ENCODE measurements around the gene ALAS1. TPM values are rescaled to one million over a fixed set of nuclear protein-coding genes. Genes with fewer than 3 reads are reported as not detected.

The ALAS1 gene
- total and polyA plus RNA-seq, 2 experiments from 2014 or later = 30.4 to 33.9 TPM

DNA sequence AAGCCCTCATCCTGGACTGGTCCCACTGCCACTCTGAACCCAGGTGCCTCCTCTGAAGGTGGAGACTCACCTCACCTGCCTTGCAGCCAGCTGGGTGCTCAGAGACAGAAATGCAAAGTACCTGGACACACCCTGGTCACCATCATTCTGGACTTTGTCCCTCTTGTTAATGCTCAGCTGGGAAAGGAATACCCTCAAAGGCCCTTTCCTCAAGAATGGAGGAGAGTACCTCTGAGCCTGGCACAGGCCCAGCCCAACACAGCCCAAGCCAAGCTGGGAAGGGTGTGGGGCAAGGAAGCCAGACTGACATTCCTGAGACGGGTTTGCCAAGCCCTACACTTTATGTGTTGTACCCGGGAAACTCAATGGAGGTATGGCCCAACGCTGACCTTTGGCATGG lies 983 bp upstream of the ALAS1 start:
- no peak for DNase-seq
- H2AFZ ChIP-seq = no peak overlapping the region
- no peaks in the 10 kb centered on the region for H3K27me3 ChIP-seq (replicated peaks; ENCODE audit: insufficient read depth)
- TF ChIP-seq EZH2phosphoT487 (IDR thresholded peaks at IDR 0.05; ENCODE audit: insufficient read depth, low read depth) (no peak), EZH2 (IDR thresholded peaks at IDR 0.05; ENCODE audit: insufficient read depth, poor library complexity, severe bottlenecking) (no peak)
- peaks cover 27% of the 10 kb centered on the region for H3K79me2 ChIP-seq (ENCODE audit: insufficient read depth)
- H3F3A ChIP-seq (ENCODE audit: insufficient read depth) = peaks cover 23% of the 10 kb centered on the region
- H3K4me1 ChIP-seq (ENCODE audit: insufficient read depth) = peaks cover 27% of the 10 kb centered on the region
- H4K20me1 ChIP-seq (ENCODE audit: insufficient read depth) = no peaks in the 10 kb centered on the region
- H3K9ac ChIP-seq = no peak overlapping the region
- H3K27ac ChIP-seq = no peak overlapping the region
- 62 to 68% methylated on average over 3 of the region's 3 CpGs for WGBS, 2 experiments (ENCODE audit: low coverage in 1 of 2, low lambda C conversion rate in 2 of 2, missing lambda C conversion rate in 2 of 2)
- no peaks in the 10 kb centered on the region for H3K9me2 ChIP-seq (ENCODE audit: insufficient read depth)
- no peak overlapping the region for H3K4me2 ChIP-seq (ENCODE audit: unreplicated experiment)
- H3K9me3 ChIP-seq (ENCODE audit: low read depth) = no peaks in the 10 kb centered on the region
- H3K4me3 ChIP-seq = no peak overlapping the region
- no peaks in the 10 kb centered on the region for H3K36me3 ChIP-seq (ENCODE audit: low read depth)
- in situ Hi-C loops (cut with MboI) = no loop called here

DNA sequence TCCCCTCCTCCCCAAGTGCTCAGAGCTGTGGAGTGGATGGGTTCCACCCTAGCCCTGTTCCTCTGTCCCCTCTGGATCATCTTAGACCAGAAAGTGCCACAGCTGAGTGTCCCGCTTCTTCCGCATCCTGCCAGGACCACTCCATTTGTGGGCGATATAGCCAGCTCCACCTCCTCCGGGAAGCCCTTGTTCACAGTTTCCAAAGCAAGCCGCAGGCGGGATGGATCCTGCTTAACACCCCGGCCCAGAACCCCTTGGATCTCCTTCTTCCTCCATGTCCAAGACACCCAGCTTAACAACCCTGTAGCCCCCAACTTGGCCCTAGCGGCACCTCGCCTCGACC lies 490 bp upstream of the ALAS1 start:
- peak overlapping the region; percentile 83 for H3K4me2 ChIP-seq (ENCODE audit: unreplicated experiment)
- H3F3A ChIP-seq (ENCODE audit: insufficient read depth) = peaks cover 23% of the 10 kb centered on the region
- peaks cover 27% of the 10 kb centered on the region for H3K4me1 ChIP-seq (ENCODE audit: insufficient read depth)
- no peaks in the 10 kb centered on the region for H3K27me3 ChIP-seq (replicated peaks; ENCODE audit: insufficient read depth)
- peaks cover 27% of the 10 kb centered on the region for H3K79me2 ChIP-seq (ENCODE audit: insufficient read depth)
- H3K27ac ChIP-seq = no peak overlapping the region
- no peaks in the 10 kb centered on the region for H3K9me2 ChIP-seq (ENCODE audit: insufficient read depth)
- 42 to 45% methylated on average over 10 of the region's 10 CpGs for WGBS, 2 experiments (ENCODE audit: low coverage in 1 of 2, low lambda C conversion rate in 2 of 2, missing lambda C conversion rate in 2 of 2)
- no peaks in the 10 kb centered on the region for H4K20me1 ChIP-seq (ENCODE audit: insufficient read depth)
- in situ Hi-C loops (cut with MboI) = no loop called here
- H2AFZ ChIP-seq = peak overlapping the region; percentile 93
- TF ChIP-seq EZH2phosphoT487 (IDR thresholded peaks at IDR 0.05; ENCODE audit: insufficient read depth, low read depth) = no peak
- TF ChIP-seq EZH2 (IDR thresholded peaks at IDR 0.05; ENCODE audit: insufficient read depth, poor library complexity, severe bottlenecking) = no peak
- no peak for DNase-seq
- H3K4me3 ChIP-seq = peak overlapping the region; percentile 96
- H3K9ac ChIP-seq = peak overlapping the region; percentile 86
- H3K36me3 ChIP-seq (ENCODE audit: low read depth) = peaks cover 2% of the 10 kb centered on the region; the same call in 1 of the 2 replicates
- no peaks in the 10 kb centered on the region for H3K9me3 ChIP-seq (ENCODE audit: low read depth)

DNA sequence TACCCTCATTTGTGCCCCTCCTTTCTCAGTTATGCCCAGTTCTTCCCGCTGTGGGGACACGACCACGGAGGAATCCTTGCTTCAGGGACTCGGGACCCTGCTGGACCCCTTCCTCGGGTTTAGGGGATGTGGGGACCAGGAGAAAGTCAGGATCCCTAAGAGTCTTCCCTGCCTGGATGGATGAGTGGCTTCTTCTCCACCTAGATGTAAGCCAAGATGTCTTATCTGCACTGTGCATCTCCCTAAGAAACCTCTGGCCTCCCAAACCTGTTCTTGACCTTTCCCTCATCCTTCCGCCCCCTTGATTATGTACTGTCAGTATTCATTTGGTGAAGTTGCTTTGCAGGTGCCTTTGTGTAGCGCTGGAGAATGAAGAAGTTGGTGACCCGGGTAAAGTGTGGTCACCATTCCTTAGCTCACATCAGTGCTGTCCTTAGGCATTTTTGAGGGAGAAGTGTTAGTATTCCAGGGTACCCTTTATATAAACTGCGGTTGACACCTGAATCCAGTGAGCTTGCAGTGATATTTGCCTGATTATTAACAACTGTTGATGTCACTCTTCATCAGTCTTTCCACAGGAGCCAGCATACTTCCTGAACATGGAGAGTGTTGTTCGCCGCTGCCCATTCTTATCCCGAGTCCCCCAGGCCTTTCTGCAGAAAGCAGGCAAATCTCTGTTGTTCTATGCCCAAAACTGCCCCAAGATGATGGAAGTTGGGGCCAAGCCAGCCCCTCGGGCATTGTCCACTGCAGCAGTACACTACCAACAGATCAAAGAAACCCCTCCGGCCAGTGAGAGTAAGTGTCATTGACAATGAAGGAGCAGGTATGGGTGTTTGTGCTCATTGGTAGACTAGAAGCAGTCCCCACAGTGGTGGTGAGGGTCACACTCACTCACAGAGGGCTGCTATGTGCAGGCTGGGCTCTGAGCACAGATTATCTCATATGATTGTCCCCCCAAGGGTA lies 966 bp downstream of the ALAS1 start:
- Histone ChIP-seq H3K4me3 (peak overlapping the region; percentile 96), H3K36me3 (ENCODE audit: low read depth) (peaks cover 16% of the 10 kb centered on the region; the same call in 1 of the 2 replicates), H2AFZ (peak overlapping the region; percentile 93), H3K9me2 (ENCODE audit: insufficient read depth) (no peaks in the 10 kb centered on the region), H3K9me3 (ENCODE audit: low read depth) (no peaks in the 10 kb centered on the region), H3F3A (ENCODE audit: insufficient read depth) (peaks cover 23% of the 10 kb centered on the region), H4K20me1 (ENCODE audit: insufficient read depth) (no peaks in the 10 kb centered on the region), H3K79me2 (ENCODE audit: insufficient read depth) (peaks cover 27% of the 10 kb centered on the region), H3K4me1 (ENCODE audit: insufficient read depth) (peaks cover 24% of the 10 kb centered on the region), H3K27me3 (replicated peaks; ENCODE audit: insufficient read depth) (no peaks in the 10 kb centered on the region), H3K4me2 (ENCODE audit: unreplicated experiment) (peak overlapping the region; percentile 83), H3K27ac (no peak overlapping the region), H3K9ac (peak overlapping the region; percentile 86)
- no peak for TF ChIP-seq EZH2 (IDR thresholded peaks at IDR 0.05; ENCODE audit: insufficient read depth, poor library complexity, severe bottlenecking)
- no peak for TF ChIP-seq EZH2phosphoT487 (IDR thresholded peaks at IDR 0.05; ENCODE audit: insufficient read depth, low read depth)
- in situ Hi-C loops (cut with MboI) = no loop called here
- 43 to 44% methylated on average over 14 of the region's 14 CpGs for WGBS, 2 experiments (ENCODE audit: low coverage in 1 of 2, low lambda C conversion rate in 2 of 2, missing lambda C conversion rate in 2 of 2)
- DNase-seq = peak; percentile 34

DNA sequence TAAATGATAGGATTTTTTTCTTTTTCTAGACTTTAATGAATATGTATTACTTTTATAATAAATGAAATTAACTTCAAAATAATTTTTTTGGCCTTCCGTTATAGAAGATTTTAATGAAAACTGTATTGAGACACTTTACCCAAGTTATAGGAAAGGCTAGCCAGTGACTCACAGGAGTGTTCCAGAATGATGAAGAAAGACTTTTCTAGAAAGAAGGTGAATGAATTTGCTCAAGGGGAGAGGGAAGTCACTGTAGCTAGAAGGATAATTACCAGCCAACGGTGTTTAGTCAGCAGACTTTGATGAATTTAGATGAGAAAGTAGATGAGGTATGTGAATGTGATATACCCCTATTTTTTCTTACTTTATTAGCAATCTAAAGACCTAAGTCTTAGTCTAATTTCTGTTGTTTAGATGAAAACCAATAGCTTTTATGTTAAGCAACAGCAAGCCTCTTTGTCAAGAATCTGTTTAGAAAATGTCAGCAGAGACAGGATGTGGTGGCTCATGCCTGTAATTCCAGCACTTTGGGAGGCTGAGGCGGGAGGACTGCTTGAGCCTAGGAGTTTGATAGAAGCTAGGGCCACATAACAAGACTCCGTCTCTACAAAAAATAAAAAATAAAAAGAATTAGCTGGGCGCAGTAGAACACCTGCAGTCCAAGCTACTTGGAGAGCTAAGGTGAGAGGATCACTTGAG lies 3.2 kb downstream of the ALAS1 start:
- 89 to 93% methylated on average over 5 of the region's 5 CpGs for WGBS, 2 experiments (ENCODE audit: low coverage in 1 of 2, low lambda C conversion rate in 2 of 2, missing lambda C conversion rate in 2 of 2)
- Histone ChIP-seq H3K4me1 (ENCODE audit: insufficient read depth) (peaks cover 17% of the 10 kb centered on the region), H3K9me3 (ENCODE audit: low read depth) (no peaks in the 10 kb centered on the region), H3K4me3 (no peak overlapping the region), H3K79me2 (ENCODE audit: insufficient read depth) (peaks cover 27% of the 10 kb centered on the region), H4K20me1 (ENCODE audit: insufficient read depth) (no peaks in the 10 kb centered on the region), H3F3A (ENCODE audit: insufficient read depth) (peaks cover 25% of the 10 kb centered on the region), H2AFZ (no peak overlapping the region), H3K9ac (no peak overlapping the region), H3K27ac (no peak overlapping the region), H3K9me2 (ENCODE audit: insufficient read depth) (no peaks in the 10 kb centered on the region), H3K4me2 (ENCODE audit: unreplicated experiment) (no peak overlapping the region), H3K27me3 (replicated peaks; ENCODE audit: insufficient read depth) (no peaks in the 10 kb centered on the region), H3K36me3 (ENCODE audit: low read depth) (peaks cover 38% of the 10 kb centered on the region)
- DNase-seq = peak; percentile 33
- in situ Hi-C loops (cut with MboI) = no loop called here
- TF ChIP-seq EZH2phosphoT487 (IDR thresholded peaks at IDR 0.05; ENCODE audit: insufficient read depth, low read depth) = no peak
- no peak for TF ChIP-seq EZH2 (IDR thresholded peaks at IDR 0.05; ENCODE audit: insufficient read depth, poor library complexity, severe bottlenecking)
